ENCODE results near the gene WDFY4.

Gene WDFY4

GRCh38 chr10:48672596-48673265, 11.9 kb upstream of the WDFY4 start:
- TF ChIP-seq CTCF (IDR thresholded peaks at IDR 0.05) = no peak

GRCh38 chr10:48677625-48678024, 7.0 kb upstream of the WDFY4 start:
- no peak for TF ChIP-seq CTCF (IDR thresholded peaks at IDR 0.05)

GRCh38 chr10:48678041-48678440, 6.6 kb upstream of the WDFY4 start:
- no peak for TF ChIP-seq CTCF (IDR thresholded peaks at IDR 0.05)

- no peak for TF ChIP-seq CTCF (IDR thresholded peaks at IDR 0.05)
Measured at GRCh38 chr10:48681740-48682139, 2.9 kb upstream of the WDFY4 start.

GRCh38 chr10:48682265-48682664, 2.4 kb upstream of the WDFY4 start:
- TF ChIP-seq CTCF (IDR thresholded peaks at IDR 0.05) = no peak

- TF ChIP-seq CTCF (IDR thresholded peaks at IDR 0.05) = no peak
Measured at GRCh38 chr10:48683424-48683823, 1.2 kb upstream of the WDFY4 start.

- TF ChIP-seq CTCF (IDR thresholded peaks at IDR 0.05) = no peak
Measured at GRCh38 chr10:48683868-48684267, 805 bp upstream of the WDFY4 start.

- TF ChIP-seq CTCF (IDR thresholded peaks at IDR 0.05) = no peak
Measured at GRCh38 chr10:48684463-48684791, 246 bp upstream of the WDFY4 start.

Data from LNCAP (cell line).